ENCODE measurements around the gene PIGM.

The PIGM gene

DNA sequence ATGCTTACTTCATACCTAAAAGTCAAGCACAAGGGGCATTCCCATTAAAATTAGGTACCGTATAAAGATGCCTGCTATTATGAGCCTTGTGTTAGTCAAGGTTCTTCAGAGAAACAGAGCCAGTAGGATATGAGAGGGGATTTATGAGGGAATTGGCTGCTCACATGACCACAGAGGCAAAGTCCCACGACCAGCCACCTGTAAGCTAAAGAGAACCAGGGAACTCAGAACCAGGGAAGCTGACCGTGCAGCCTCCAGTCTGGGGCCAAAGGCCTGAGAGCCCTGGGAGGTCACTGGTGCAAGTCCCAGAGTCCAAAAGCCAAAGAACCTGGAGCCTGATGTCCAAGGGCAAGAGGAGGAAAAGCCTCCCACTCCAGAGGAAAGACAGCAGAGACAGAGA, 20.0 kb downstream of the PIGM start:
- DNase-seq (ENCODE audit: low read depth), result no peak
- H3K4me3 ChIP-seq (ENCODE audit: low read depth, low read length), result no peak overlapping the region
- TF ChIP-seq, protein P1, sequence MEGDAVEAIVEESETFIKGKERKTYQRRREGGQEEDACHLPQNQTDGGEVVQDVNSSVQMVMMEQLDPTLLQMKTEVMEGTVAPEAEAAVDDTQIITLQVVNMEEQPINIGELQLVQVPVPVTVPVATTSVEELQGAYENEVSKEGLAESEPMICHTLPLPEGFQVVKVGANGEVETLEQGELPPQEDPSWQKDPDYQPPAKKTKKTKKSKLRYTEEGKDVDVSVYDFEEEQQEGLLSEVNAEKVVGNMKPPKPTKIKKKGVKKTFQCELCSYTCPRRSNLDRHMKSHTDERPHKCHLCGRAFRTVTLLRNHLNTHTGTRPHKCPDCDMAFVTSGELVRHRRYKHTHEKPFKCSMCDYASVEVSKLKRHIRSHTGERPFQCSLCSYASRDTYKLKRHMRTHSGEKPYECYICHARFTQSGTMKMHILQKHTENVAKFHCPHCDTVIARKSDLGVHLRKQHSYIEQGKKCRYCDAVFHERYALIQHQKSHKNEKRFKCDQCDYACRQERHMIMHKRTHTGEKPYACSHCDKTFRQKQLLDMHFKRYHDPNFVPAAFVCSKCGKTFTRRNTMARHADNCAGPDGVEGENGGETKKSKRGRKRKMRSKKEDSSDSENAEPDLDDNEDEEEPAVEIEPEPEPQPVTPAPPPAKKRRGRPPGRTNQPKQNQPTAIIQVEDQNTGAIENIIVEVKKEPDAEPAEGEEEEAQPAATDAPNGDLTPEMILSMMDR (IDR thresholded peaks at IDR 0.05; ENCODE audit: low read depth, low read length, missing control alignments), result no peak

DNA sequence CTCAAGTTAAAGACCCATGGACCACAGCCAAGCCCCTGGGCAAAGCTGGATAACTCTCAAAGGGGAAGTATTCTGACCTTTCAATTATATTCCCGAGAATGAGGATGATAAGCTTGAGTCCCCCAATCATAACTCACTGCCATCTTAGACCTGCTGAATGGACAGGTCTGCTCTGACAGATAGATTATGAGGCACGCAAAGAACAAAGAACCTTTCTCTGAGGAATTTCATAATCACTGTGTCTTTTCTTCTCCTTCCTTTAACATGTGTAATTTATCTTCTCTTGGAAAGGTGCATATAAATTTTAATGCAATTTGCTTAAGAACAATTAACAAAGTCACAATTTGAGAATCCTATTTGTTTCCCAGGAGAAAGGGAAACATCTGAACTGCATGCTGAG, 22.0 kb downstream of the PIGM start:
- TF ChIP-seq, protein P1 (IDR thresholded peaks at IDR 0.05; ENCODE audit: low read depth, low read length, missing control alignments), result no peak
- no peak for DNase-seq (ENCODE audit: low read depth)
- H3K4me3 ChIP-seq (ENCODE audit: low read depth, low read length), result no peak overlapping the region

DNA sequence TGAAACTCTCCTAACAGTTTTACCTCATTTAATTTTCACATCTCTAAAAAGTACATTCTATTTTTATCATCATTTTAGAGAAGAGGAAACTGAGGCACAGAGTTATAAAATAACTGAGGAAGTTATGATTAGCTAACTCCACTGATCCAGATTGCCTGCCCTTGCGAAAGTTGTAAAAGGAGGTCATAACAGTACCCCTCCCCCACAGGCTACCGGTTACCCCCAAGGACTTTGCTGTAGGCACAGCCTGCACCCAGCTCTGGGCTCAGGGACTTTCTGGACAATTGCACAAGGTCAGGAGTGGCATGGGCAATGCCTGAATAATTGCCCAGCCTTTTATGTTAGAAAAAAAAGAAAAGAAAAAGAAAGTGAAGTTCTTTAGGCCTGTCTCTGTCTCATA, 22.7 kb downstream of the PIGM start:
- DNase-seq (ENCODE audit: low read depth), result no peak
- H3K4me3 ChIP-seq (ENCODE audit: low read depth, low read length), result no peak overlapping the region
- TF ChIP-seq, protein P1 (IDR thresholded peaks at IDR 0.05; ENCODE audit: low read depth, low read length, missing control alignments), result no peak

DNA sequence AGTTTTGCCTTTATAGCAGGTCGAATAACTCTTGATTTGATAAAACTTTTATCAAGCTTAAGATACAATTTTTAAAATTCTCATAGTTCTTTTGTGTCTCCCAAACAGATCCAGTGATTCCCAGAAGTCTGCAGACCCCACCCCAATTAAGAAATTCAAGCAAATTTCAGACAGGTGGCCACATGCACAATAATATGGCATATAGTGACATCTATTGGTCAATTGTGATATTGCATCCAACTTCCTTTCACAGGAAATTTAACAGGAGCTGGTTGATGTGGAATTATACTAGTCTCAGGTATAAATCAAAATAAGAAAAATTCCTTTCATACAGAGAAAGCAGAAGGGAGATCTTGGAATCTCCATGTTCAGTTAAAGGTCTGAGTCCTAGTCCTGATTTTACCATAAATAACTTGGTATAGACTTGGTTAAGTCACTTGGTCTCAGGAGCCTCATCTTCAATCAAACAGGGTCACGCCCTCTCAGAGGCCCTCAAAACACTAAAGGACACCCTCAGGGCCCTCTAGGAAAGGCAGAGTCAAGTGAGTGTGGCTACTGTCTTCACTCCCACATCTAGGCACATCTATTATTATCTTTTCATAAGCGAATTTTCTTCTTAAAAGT, 24.1 kb downstream of the PIGM start:
- no peak overlapping the region for H3K4me3 ChIP-seq (ENCODE audit: low read depth, low read length)
- no peak for DNase-seq (ENCODE audit: low read depth)
- TF ChIP-seq, protein P1 (IDR thresholded peaks at IDR 0.05; ENCODE audit: low read depth, low read length, missing control alignments), result peak; percentile 50

DNA sequence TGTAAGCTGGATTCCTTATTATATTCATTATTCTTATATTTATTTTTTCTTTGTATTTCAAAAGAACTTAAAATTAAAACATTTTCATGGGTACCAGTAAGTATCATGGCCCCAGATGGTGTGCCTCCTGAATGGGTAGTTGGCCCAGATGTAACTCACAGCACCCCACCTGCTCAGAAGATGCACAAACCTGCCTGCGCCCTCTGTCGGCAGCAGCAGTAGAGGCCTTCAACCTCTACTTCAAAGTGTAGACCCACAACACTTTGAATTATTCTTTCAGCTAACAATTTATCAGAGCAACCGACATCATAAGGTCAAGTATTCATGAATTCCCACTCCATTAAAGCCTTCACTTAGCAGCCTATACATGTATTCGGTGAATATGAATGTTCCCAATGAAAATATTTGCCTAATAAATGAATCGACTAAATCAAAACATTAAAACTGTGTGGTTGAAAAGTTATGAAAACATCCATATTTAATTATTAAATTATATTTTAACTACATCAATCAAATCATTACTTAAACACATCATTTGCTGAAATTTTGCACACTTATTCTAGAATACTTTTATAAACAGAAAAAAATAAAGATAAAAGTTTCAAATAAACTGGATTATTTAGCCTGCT, 25.4 kb downstream of the PIGM start:
- peak; percentile 50 for DNase-seq (ENCODE audit: low read depth)
- TF ChIP-seq, protein P1 (IDR thresholded peaks at IDR 0.05; ENCODE audit: low read depth, low read length, missing control alignments), result peak; percentile 91
- H3K4me3 ChIP-seq (ENCODE audit: low read depth, low read length), result no peak overlapping the region

DNA sequence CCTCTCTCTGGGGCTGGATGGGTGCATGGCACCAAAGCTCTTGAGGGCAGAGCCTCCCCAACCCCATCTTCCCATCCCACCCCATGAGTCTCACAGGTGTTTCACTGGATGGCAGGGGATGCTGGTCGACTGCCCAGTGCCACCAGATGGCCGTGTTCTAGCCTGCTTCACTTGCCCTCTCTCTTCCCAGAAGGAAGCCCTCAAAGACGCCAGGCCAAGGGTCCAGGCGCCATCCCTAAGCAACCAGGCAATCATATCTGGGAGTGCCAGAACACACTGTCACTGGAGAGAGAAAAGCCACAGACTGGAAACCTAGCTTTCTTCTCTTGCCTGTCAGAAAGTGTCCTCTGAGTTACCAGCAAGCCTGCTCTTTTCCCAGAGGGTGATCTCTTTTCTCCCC, 26.7 kb downstream of the PIGM start:
- TF ChIP-seq, protein P1 (IDR thresholded peaks at IDR 0.05; ENCODE audit: low read depth, low read length, missing control alignments), result no peak
- DNase-seq (ENCODE audit: low read depth), result no peak
- H3K4me3 ChIP-seq (ENCODE audit: low read depth, low read length), result no peak overlapping the region

DNA sequence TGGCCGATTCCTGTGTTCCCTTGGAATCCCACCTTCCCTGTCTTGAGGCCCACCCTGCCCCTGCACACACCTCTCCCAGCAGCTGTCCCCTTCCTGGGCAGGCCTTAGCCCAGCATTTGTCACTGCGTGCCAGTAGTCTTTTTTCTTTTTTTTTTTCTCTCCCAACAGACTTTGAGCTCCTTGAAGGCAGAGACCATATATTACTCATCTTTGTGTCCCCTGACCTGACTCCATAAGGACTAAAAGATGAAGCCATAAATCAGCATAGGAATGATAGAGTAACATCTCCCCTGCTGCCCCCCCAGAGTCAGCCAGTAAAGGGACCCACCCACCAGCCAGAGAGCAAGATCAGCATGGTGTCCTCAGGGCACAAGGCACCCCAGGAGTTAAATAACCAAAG, 27.4 kb downstream of the PIGM start:
- H3K4me3 ChIP-seq (ENCODE audit: low read depth, low read length), result no peak overlapping the region
- DNase-seq (ENCODE audit: low read depth), result no peak
- TF ChIP-seq, protein P1 (IDR thresholded peaks at IDR 0.05; ENCODE audit: low read depth, low read length, missing control alignments), result no peak
